ENCODE measurements around the gene ZNF892. TPM values are rescaled to one million over a fixed set of nuclear protein-coding genes. Genes with fewer than 3 reads are reported as not detected.

ZNF892 gene
- total RNA-seq (2021; fragmentation: NEBNext Ultra II Directional; extraction: Animal tissue kit (Norgen Biotek cat#: 25700)) (10.7 and 10.8 TPM in 2 replicates), polyA plus RNA-seq (2011; rRNA removed) (1.4 and 1.5 TPM in 2 replicates), polyA minus RNA-seq (2011; rRNA and poly(A)+ RNA removed) (12.8 and 19.4 TPM in 2 replicates)
- polyA plus RNA-seq (2011; cell fraction: cytosol; rRNA removed): 2.5 TPM
- polyA plus RNA-seq (2011; cell fraction: nucleus; rRNA removed): 3.3 TPM
- polyA plus RNA-seq (2012, experiment 1 of 2): 1.3 to 2.5 TPM (median 1.6 TPM) in 4 replicates
- 0.12 TPM for polyA plus RNA-seq (2012, experiment 2 of 2)
- 2.7 TPM for polyA plus RNA-seq (2013, experiment 1 of 2)
- polyA plus RNA-seq (2013, experiment 2 of 2): 2.3 TPM
- 12.3 TPM for polyA minus RNA-seq (2011; cell fraction: cytosol; rRNA and poly(A)+ RNA removed)
- polyA minus RNA-seq (2011; cell fraction: nucleus; rRNA and poly(A)+ RNA removed): 18.1 TPM
- long read RNA-seq, experiment 1, partial matches to known transcripts: 0 of 9 reads
- long read RNA-seq, experiment 1, other reads (novel, unspliced or antisense): 9 of 9 reads
- long read RNA-seq, experiment 2: 0 reads

DNA sequence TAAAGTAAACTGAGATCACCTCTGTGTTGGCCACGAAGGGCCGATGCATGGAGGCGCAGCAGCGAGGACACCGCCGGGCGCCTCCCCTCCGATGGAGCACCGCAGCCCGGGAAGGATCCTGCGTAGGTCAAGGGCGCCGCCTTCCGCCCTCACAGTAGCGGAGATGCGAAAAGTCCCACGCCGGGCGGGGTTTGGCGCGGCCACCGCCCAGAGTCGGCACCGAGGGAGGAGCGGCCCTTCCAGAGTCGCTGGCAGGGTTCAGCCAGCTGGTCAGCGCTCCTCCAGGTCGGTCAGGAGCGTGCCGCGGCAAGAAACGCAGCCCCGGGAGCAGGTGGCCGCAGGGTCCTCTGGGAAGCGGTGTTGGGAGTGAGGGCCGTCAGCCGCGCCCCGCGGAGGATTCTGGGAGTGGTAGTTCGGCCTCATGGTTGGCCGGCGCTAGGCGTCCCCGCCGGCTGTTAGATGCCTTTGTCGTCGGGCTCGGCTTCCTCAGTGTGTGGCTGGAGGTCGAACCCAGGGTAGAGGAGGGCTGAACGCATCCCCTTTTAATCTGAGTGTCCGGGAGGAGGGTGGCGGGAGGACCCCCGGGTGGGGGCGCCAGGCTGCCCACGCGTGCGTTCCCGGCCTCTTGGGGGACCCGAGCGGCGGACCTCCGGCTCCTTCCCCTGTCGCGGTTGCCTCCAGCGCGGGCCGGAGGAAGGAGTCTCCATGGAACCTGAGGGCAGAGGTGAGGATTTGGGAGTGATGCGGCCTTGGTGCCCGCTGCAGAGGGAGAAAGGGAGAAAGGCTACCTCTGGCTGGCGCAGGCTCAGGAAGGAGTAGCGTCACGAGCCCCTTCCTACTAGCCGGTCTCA is at the start of gene ZNF892:
Gene ZNF892, plus strand, starts transcription at position 411 of the 851 bp plus-strand sequence. Its CDS starts 295 bp downstream, at position 706.
- CTCF ChIA-PET (ENCODE audit: partially characterized antibody): no interaction called here
- no peak for TF ChIP-seq JUND (IDR thresholded peaks at IDR 0.05; ENCODE audit: low read length)
- no peak for TF ChIP-seq NANOG (IDR thresholded peaks at IDR 0.05; ENCODE audit: insufficient read depth, low read depth, low read length, poor library complexity, severe bottlenecking)
- no peak for TF ChIP-seq JUN (IDR thresholded peaks at IDR 0.05; ENCODE audit: low read depth, low read length)
- no peak for TF ChIP-seq CEBPB (IDR thresholded peaks at IDR 0.05; ENCODE audit: low read depth, low read length)
- no peak for TF ChIP-seq TCF12 (IDR thresholded peaks at IDR 0.05; ENCODE audit: low read depth, low read length)
- TF ChIP-seq NRF1 (IDR thresholded peaks at IDR 0.05; ENCODE audit: low read depth, low read length): no peak
- TF ChIP-seq KDM5A (IDR thresholded peaks at IDR 0.05; ENCODE audit: low read length): peak; percentile 58; the same call in 1 of the 2 replicates
- no peak for TF ChIP-seq ZNF274 (IDR thresholded peaks at IDR 0.05; ENCODE audit: borderline replicate concordance, extremely low read depth, low read length)
- TF ChIP-seq EGR1 (IDR thresholded peaks at IDR 0.05; ENCODE audit: borderline replicate concordance, low read depth, low read length): no peak

More for the DNA sequence above, at the start of gene ZNF892:
- H3K4ac ChIP-seq (replicated peaks; ENCODE audit: insufficient read length, low read depth, low read length): peak within 1 kb of the TSS; percentile 34
- H3K14ac ChIP-seq (ENCODE audit: insufficient read length): peak within 1 kb of the TSS; percentile 6
- H3K27me3 ChIP-seq (replicated peaks in 1 of 4; ENCODE audit: control insufficient read depth in 3 of 4, extremely low read depth in 1 of 4, insufficient read depth in 3 of 4, low read length in 3 of 4): peaks cover 0 to 10% (median 0%) of the 10 kb centered on the region in 4 experiments; a peak in 3 of 7 replicates
- H3K36me3 ChIP-seq (ENCODE audit: control insufficient read depth in 2 of 4, insufficient read depth in 4 of 4, low read length in 3 of 4): peaks cover 0 to 35% (median 18%) of the 10 kb centered on the region in 4 experiments; a peak in 6 of 8 replicates
- H3K23me2 ChIP-seq (ENCODE audit: low read depth, low read length): peaks cover 6% of the 10 kb centered on the region; the same call in 1 of the 2 replicates
- H2AK5ac ChIP-seq (ENCODE audit: low read depth, low read length): no peak within 1 kb of the TSS
- H3K56ac ChIP-seq (replicated peaks; ENCODE audit: insufficient read length, low read depth, low read length): peak within 1 kb of the TSS; percentile 3
- peak within 1 kb of the TSS; percentile 74 for H2AFZ ChIP-seq (ENCODE audit: low read length)
- H3K9ac ChIP-seq (replicated peaks in 1 of 4; ENCODE audit: extremely low read depth in 1 of 4, low read depth in 3 of 4, low read length in 3 of 4): peak within 1 kb of the TSS; percentile 46 to 86 (median 54)
- no peak within 1 kb of the TSS for H2BK15ac ChIP-seq (ENCODE audit: low read length)
- H2BK5ac ChIP-seq (ENCODE audit: low read depth, low read length): peak within 1 kb of the TSS; percentile 71; the same call in 1 of the 2 replicates
- H3K9me3 ChIP-seq (ENCODE audit: insufficient read depth in 2 of 2, low read depth in 1 of 2, low read length in 1 of 2): peaks cover 28 to 30% of the 10 kb centered on the region in 2 experiments
- no peak within 1 kb of the TSS for H2BK20ac ChIP-seq (ENCODE audit: low read length)
- no peaks in the 10 kb centered on the region for H4K20me1 ChIP-seq (replicated peaks in 1 of 2; ENCODE audit: control insufficient read depth in 1 of 2, insufficient read depth in 2 of 2, low read length in 2 of 2)
- peak within 1 kb of the TSS; percentile 2 for H4K91ac ChIP-seq (replicated peaks; ENCODE audit: insufficient read length, low read length)
- H2BK12ac ChIP-seq (ENCODE audit: low read depth, low read length): 0 out of 2 replicates have a peak within 1 kb of the TSS, but pooled peaks have one; percentile 17
- FAIRE-seq (no peak), DNase-seq (ENCODE audit: low read depth in 1 of 2, low spot score in 2 of 2) (peak; percentile 73 to 92)
- POLR2A ChIA-PET (ENCODE audit: partially characterized antibody): interaction anchor here (1.4 kb wide), 1 partner anchor 17 kb away, joined by 3 read pairs; no protein-coding TSS in a partner anchor
- H2BK120ac ChIP-seq (replicated peaks; ENCODE audit: low read depth, low read length): no peak within 1 kb of the TSS
- peak within 1 kb of the TSS; percentile 62 for H4K5ac ChIP-seq (ENCODE audit: insufficient read length, low read depth, low read length)
- peak within 1 kb of the TSS; percentile 81; the same call in 1 of the 2 replicates for H4K8ac ChIP-seq (ENCODE audit: extremely low read depth, insufficient read depth, low read length)
- 1% methylated on average over 47 of the region's 74 CpGs; no CpG with 5 or more reads in 1 of the 2 experiments for WGBS, 2 experiments (ENCODE audit: extremely low coverage in 1 of 2, insufficient coverage in 1 of 2, insufficient read length in 1 of 2, insufficient replicate concordance in 2 of 2, low coverage in 1 of 2, low lambda C conversion rate in 2 of 2, missing lambda C conversion rate in 1 of 2)
- no peak within 1 kb of the TSS for H3K27ac ChIP-seq (ENCODE audit: low read depth, low read length)
- H3K4me1 ChIP-seq (replicated peaks in 1 of 4; ENCODE audit: control insufficient read depth in 3 of 4, insufficient read depth in 4 of 4, low read length in 3 of 4): peaks cover 0 to 4% (median 2%) of the 10 kb centered on the region in 4 experiments; a peak in 2 of 7 replicates
- 0 out of 2 replicates have a peak, but pooled peaks cover 2% of the 10 kb centered on the region for H3K79me1 ChIP-seq (ENCODE audit: low read depth, low read length)
- H3K4me2 ChIP-seq (ENCODE audit: insufficient read depth in 1 of 2, low read depth in 2 of 2, low read length in 2 of 2): peak within 1 kb of the TSS; percentile 75 to 77
- no peak within 1 kb of the TSS for H3K23ac ChIP-seq (ENCODE audit: insufficient read length)
- peak within 1 kb of the TSS; percentile 47 to 88 (median 76) for H3K4me3 ChIP-seq (ENCODE audit: extremely low read depth in 1 of 4, insufficient read depth in 2 of 4, low read depth in 3 of 4, low read length in 4 of 4)
- H3K18ac ChIP-seq (ENCODE audit: extremely low read depth, low read length): peak within 1 kb of the TSS; percentile 87
- peaks cover 2 to 4% of the 10 kb centered on the region in 2 experiments; a peak in 2 of 4 replicates for H3K79me2 ChIP-seq (ENCODE audit: control insufficient read depth in 1 of 2, insufficient read depth in 2 of 2, low read length in 2 of 2)
